ENCODE results near the gene SGF29. TPM values are rescaled to one million over a fixed set of nuclear protein-coding genes. Genes with fewer than 3 reads are reported as not detected.
"Not testable (repeated sequence)": the region's sequence is repeated elsewhere in the genome, so short reads cannot be mapped to it uniquely, and the experiment has no call there.

The SGF29 gene
- total RNA-seq, 1 donor from 2014 or later, result 37.6 TPM

GRCh38 chr16:28614561-28614960 lies 60.8 kb downstream of the SGF29 start:
- H3K27ac Mint-ChIP-seq; H3K4me3 Mint-ChIP-seq (ENCODE audit: low read depth); H3K27me3 Mint-ChIP-seq; H3K36me3 Mint-ChIP-seq (ENCODE audit: insufficient read depth); H3K9me3 Mint-ChIP-seq (ENCODE audit: low read depth); DNase-seq (ENCODE audit: low spot score, unreplicated experiment): not testable (repeated sequence)
- peaks cover 13% of the 10 kb centered on the region for H3K4me1 Mint-ChIP-seq (ENCODE audit: low read depth)

- H3K4me1 Mint-ChIP-seq (ENCODE audit: low read depth); H3K4me3 Mint-ChIP-seq (ENCODE audit: low read depth); H3K9me3 Mint-ChIP-seq (ENCODE audit: low read depth); H3K36me3 Mint-ChIP-seq (ENCODE audit: insufficient read depth); H3K27me3 Mint-ChIP-seq; H3K27ac Mint-ChIP-seq: not testable (repeated sequence)
- peak; percentile 42 for DNase-seq (ENCODE audit: low spot score, unreplicated experiment)
- peak; percentile 76 for TF ChIP-seq CTCF (IDR thresholded peaks at IDR 0.05; ENCODE audit: unreplicated experiment)
Observed at GRCh38 chr16:28615486-28616223, 61.9 kb downstream of the SGF29 start.

- H3K9me3 Mint-ChIP-seq (ENCODE audit: low read depth); DNase-seq (ENCODE audit: low spot score, unreplicated experiment); H3K4me1 Mint-ChIP-seq (ENCODE audit: low read depth); H3K27me3 Mint-ChIP-seq; H3K27ac Mint-ChIP-seq; H3K36me3 Mint-ChIP-seq (ENCODE audit: insufficient read depth); H3K4me3 Mint-ChIP-seq (ENCODE audit: low read depth): not testable (repeated sequence)
Observed at GRCh38 chr16:28616224-28616577, 62.5 kb downstream of the SGF29 start.

- H3K4me3 Mint-ChIP-seq (ENCODE audit: low read depth), result no peak overlapping the region
- DNase-seq (ENCODE audit: low spot score, unreplicated experiment), result no peak
- no peak overlapping the region for H3K27ac Mint-ChIP-seq
Observed at GRCh38 chr16:28616636-28617035, 62.9 kb downstream of the SGF29 start.

GRCh38 chr16:28617874-28618273 lies 64.2 kb downstream of the SGF29 start:
- H3K36me3 Mint-ChIP-seq (ENCODE audit: insufficient read depth), result no peaks in the 10 kb centered on the region
- no peak for DNase-seq (ENCODE audit: low spot score, unreplicated experiment)
- no peak overlapping the region for H3K27ac Mint-ChIP-seq
- no peaks in the 10 kb centered on the region for H3K9me3 Mint-ChIP-seq (ENCODE audit: low read depth)
- no peak overlapping the region for H3K4me3 Mint-ChIP-seq (ENCODE audit: low read depth)
- H3K27me3 Mint-ChIP-seq, result no peaks in the 10 kb centered on the region
- H3K4me1 Mint-ChIP-seq (ENCODE audit: low read depth), result peaks cover 14% of the 10 kb centered on the region
- TF ChIP-seq CTCF (IDR thresholded peaks at IDR 0.05; ENCODE audit: unreplicated experiment), result no peak

More at GRCh38 chr16:28616636-28617035, 62.9 kb downstream of the SGF29 start:
- TF ChIP-seq CTCF (IDR thresholded peaks at IDR 0.05; ENCODE audit: unreplicated experiment), result no peak
- Mint-ChIP-seq H3K9me3 (ENCODE audit: low read depth) (no peaks in the 10 kb centered on the region), H3K27me3 (no peaks in the 10 kb centered on the region), H3K4me1 (ENCODE audit: low read depth) (peaks cover 8% of the 10 kb centered on the region), H3K36me3 (ENCODE audit: insufficient read depth) (no peaks in the 10 kb centered on the region)

- not testable (repeated sequence) for H3K9me3 Mint-ChIP-seq (ENCODE audit: low read depth); H3K4me3 Mint-ChIP-seq (ENCODE audit: low read depth); H3K27ac Mint-ChIP-seq; H3K36me3 Mint-ChIP-seq (ENCODE audit: insufficient read depth); DNase-seq (ENCODE audit: low spot score, unreplicated experiment); H3K27me3 Mint-ChIP-seq
- peaks cover 14% of the 10 kb centered on the region for H3K4me1 Mint-ChIP-seq (ENCODE audit: low read depth)
Observed at GRCh38 chr16:28620316-28620715, 66.6 kb downstream of the SGF29 start.

GRCh38 chr16:28621481-28622155 lies 67.9 kb downstream of the SGF29 start:
- Mint-ChIP-seq H3K4me3 (ENCODE audit: low read depth) (no peak overlapping the region), H3K27ac (peak overlapping the region; percentile 88)
- no peak for DNase-seq (ENCODE audit: low spot score, unreplicated experiment)

GRCh38 chr16:28622532-28623171 lies 68.9 kb downstream of the SGF29 start:
- DNase-seq (ENCODE audit: low spot score, unreplicated experiment); H3K9me3 Mint-ChIP-seq (ENCODE audit: low read depth); H3K4me3 Mint-ChIP-seq (ENCODE audit: low read depth); H3K27ac Mint-ChIP-seq; H3K27me3 Mint-ChIP-seq; H3K36me3 Mint-ChIP-seq (ENCODE audit: insufficient read depth): not testable (repeated sequence)
- peaks cover 14% of the 10 kb centered on the region for H3K4me1 Mint-ChIP-seq (ENCODE audit: low read depth)

More at GRCh38 chr16:28621481-28622155, 67.9 kb downstream of the SGF29 start:
- Mint-ChIP-seq H3K27me3 (no peaks in the 10 kb centered on the region), H3K4me1 (ENCODE audit: low read depth) (peaks cover 14% of the 10 kb centered on the region), H3K36me3 (ENCODE audit: insufficient read depth) (no peaks in the 10 kb centered on the region), H3K9me3 (ENCODE audit: low read depth) (no peaks in the 10 kb centered on the region)
- no peak for TF ChIP-seq CTCF (IDR thresholded peaks at IDR 0.05; ENCODE audit: unreplicated experiment)

All from progenitor cell of endocrine pancreas (in vitro differentiated cells).